HL-60/S4 treated with phorbol 12-myristate 13-acetate at 8.2 ng/mL for 4 days and 3 days (cell line): ENCODE results near the gene HPS3.
"Not testable (repeated sequence)": the region's sequence is repeated elsewhere in the genome, so short reads cannot be mapped to it uniquely, and the experiment has no call there.

ENCODE experiments used
- in situ Hi-C: fragments of 300-500 bp; cut with MboI; formaldehyde crosslinking; loops from 2 replicates; pipeline ENCODE4 v1.15.0; 2022; ENCODE audit warnings: low sequenced_read_pairs

HPS3 gene

DNA sequence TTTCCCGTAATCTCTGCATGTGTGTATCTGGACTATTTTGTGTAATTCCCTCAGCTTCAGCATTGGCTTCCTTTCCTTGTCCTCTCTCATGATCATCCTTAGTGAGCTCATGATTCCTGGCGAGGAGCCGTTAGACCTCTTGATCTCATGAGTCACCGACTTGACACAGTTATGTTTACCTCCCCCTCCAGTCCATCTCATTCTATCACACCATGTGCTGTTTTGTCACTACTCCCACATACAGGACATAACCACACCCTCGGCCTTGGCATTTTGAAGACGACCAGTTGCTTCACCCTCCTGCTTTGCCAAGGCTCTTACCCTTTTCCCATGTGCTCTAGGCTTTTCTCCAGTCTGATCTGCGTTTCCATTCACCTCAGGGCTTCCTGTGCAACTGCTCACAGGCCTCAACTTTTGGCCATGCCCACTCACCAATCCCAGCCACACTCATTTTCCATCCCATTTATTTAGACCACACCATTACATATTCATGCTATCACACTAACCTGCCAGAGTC, 50.7 kb downstream of the HPS3 start:
- in situ Hi-C loops: no loop called here

DNA sequence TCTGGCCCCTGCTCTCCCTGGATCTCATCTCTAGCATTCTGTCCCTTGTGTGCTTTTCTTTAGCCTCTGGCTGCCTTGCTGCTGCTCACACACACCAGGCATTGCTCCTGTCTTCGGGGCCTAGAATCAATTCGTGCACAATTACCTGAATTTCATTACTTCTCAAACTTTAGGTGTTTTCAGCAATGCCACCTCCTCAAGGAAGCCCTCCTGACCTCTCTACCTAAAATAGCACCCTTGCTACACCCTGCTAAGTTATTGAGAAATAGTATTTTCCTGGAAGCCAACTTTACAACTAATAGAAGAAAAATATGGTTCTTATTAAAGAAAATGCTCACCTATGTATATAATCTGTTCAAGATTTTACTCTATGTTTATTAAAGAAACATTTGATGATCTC, 51.7 kb downstream of the HPS3 start:
- in situ Hi-C loops: no loop called here

DNA sequence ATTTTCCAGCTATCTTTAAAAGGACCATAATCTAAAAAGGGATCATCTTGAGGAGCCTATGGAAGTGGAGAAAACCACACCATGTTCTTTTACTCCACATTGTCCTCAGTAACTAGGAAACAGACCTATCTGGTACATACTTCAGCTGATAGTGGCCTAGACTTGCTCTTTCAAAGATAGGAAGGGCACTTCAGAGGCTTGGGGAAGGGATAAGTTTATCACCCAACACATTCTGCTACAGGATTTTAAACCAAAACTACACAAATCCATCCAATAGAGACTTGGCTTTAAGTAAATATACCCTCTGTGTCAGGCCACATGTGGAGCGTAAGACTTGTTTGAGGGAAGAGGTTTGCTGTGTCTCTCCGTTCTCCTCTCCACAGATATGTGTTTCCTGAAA, 56.8 kb downstream of the HPS3 start:
- in situ Hi-C loops: no loop called here

DNA sequence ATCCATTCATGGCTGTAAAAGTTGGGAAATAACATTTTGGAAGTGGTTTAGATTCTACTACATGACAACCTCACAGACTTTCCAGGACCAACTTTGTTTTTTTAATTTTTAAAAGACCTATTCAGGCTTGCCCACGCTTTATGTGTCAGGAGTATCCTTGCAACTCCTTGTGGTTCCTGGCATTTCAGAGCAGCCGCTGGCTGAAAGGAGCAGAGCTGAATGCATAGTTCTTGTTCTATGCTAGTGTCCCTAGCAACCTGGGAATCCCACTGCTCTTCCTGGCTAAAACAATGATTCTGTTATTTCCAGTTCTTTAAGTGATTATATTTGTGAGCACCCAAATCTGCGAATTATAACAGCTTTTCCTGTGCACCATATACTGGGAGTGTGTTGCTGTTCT, 57.3 kb downstream of the HPS3 start:
- in situ Hi-C loops: no loop called here

DNA sequence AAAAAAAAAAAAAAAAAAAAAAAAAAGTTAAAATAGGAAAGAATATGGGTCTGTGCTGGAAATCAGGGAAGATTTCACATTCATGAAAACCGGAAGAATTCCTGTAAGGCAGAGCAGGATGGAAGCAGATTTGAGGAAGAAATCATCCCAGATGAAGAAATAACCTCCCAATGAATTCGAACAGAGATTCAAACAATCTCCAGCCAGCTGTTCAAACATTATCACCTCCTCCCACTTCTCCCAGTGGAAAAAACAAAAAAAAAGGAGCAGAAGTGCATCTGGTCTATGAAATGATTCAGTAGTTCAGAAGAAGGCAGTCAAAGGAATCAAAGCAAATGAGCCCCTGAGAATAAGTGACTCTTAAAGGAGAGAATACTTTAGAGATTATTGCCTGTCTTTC, 59.1 kb downstream of the HPS3 start:
- in situ Hi-C loops: no loop called here

DNA sequence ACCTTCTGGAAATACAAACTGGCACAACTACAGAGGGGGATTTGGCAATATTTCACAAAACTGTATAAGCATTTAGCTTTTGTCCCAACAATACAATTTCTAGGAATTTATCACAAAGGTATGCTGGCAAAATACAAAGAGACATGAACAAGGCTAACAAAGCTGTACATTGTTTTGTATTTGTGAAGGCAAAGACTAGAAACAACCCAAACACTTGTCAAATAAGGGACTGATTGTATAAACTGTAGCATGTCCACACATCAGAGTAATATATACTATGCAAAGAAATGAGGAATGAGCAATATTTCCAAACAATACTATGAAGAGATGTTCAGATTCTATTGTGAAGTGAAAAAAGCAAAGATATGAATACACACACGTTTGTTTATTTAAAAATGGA, 65.8 kb downstream of the HPS3 start:
- in situ Hi-C loops: no loop called here

DNA sequence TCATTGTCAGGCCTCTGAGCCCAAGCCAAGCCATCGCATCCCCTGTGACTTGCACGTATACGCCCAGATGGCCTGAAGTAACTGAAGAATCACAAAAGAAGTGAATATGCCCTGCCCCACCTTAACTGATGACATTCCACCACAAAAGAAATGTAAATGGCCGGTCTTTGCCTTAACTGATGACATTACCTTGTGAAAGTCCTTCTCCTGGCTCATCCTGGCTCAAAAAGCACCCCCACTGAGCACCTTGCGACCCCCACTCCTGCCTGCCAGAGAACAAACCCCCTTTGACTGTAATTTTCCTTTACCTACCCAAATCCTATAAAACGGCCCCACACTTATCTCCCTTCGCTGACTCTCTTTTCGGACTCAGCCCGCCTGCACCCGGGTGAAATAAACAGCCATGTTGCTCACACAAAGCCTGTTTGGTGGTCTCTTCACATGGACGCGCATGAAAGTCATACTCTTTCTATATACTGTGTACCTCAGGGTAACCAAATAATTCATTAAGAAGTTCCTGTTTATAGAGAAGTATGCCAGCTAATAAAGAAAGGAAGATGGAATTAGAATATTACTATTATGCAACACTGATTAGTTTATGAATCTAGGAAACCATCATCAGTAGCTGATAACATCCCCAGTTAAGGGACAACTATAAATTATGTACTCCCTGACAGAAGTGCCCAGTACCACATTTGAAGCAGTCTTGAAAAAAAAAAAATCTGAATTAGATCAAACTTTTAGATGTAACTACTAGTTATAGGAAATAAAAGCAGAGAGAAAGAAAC, 67.6 kb downstream of the HPS3 start:
- in situ Hi-C loops: not testable (repeated sequence)

DNA sequence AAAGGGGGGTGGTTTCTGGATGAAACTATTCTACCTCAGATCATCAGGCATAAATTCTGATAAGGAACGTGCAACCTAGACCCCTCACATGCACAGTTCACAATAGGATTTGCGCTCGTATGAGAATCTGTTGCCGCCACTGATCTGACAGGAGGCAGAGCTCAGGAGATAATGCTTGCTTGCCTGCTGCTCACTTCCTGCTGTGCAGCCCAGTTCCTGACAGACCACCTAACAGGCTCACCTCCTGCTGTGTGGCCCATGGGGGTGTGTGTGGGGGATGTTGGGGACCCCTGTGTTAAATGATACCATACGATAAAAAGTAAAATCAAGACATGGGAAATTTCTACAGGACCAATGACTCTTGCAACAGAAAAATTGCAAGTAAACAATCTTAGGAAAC, 68.2 kb downstream of the HPS3 start:
- in situ Hi-C loops: no loop called here

DNA sequence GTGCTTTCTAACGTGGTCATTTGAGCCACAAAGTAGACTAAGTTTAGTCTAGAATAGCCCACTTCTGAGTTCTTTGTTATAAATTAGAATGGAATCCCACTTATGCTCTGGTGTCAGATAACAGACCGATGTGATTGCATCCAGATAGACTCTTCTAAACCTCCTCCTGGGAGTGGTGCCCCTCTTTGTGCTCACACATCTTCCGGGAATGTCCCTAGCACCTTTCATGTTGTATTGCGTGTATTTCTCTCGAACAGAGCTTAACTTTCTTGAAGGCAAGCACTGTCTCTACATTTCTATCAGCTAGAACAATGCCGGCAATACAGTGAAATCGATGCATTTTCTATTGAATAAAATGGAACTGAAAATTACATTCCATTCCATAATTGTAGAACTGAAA, 69.2 kb downstream of the HPS3 start:
- in situ Hi-C loops: no loop called here

DNA sequence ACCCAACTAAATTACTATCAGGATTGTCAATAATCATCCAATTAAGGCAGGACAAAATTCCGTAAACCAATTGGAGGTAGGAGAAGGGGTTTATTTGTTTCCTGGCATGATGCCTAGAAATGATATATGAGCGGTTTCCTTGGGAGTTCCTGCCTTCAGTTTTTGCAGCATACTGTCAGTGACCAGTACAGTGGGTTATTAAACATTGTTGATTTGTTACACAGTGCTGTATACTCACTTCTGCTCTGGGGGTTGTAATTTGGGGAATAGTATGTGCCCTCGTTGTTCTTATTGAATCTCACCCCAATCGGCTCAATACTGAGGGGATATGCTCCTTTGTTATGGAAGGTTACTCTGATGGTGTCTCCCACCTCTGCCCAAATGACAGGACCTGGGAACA, 70.0 kb downstream of the HPS3 start:
- in situ Hi-C loops: no loop called here

DNA sequence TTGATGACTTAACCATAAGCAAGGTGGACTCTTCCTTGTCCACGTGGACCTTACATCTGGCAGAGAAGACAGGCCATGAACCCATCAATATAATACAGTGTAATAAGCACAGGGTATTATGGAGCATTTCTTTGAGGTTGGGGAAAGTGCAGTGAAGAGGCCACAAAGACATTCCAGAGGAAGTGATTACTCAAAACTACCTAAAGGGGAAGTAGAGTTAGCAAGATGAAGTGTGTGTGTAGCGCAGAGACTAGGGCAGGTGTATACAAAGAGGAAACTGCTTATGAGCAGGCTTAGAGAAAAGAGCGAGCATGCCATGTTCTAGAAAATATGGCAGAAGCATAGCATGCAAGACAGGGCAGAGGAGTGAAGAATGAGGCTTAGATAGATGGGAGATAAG, 74.3 kb downstream of the HPS3 start:
- in situ Hi-C loops: no loop called here

DNA sequence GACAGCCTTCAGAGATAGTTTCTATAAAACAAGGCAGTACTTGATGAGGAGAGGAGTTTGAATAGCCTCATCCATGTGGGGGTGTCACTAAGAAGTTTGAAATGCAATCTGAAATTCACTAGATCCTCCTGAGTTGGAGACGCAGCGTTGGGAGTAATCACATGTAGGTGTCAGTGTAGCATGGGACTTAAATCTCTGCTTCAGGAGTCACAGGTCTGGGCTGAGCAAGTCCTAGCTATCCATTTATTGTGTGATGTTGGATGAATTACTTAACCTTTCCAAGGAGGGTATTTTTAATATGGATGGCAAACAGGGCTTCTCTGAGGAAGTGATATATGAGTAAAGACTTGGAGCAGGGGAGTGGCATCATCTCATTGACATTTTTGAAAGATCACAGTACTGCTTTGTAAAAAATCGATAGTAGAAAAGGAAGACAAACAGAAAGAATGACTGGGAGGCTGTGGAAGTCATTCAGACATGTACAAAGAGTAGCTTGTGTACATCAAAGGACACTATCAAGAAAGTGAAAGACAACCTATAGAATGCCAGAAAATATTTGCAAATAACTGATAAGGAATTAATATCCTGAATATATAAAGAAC, 75.1 kb downstream of the HPS3 start:
- in situ Hi-C loops: no loop called here

DNA sequence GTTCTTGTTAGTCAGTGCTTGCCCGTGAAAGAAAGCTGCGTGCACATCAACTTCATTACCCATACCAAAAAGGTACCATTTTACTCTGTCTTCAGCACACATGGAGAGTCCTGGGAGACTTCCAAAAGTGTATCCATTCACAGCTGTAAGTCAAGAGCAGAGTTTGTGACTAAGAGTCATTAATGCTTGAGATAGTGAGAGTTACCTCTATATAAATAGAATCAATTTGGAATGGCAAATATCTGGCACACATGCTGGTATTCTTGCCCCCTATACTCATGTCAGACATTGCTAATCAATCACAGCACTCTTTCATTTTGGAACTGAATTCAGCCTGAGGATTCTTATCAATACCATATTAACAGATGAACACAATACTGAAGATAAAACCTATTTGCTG, 78.0 kb downstream of the HPS3 start:
- in situ Hi-C loops: no loop called here

DNA sequence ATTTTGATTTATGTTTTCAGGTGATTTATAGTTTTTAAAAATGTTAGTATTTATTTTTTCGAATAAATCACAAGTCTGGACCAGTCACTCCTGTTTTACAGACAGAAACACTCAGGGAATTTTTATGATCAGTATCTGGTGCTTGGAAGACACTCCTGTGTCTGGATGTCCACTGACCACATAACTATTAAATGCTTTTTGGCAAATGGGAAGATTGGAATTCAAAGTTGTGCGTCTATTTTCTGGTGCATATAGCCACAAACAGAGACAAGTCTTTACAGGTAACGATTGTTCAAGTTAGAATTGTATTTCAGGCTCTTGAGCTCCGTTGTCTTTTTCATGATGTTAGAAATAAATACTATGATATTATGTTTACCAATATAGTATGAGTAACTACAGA, 80.0 kb downstream of the HPS3 start:
- in situ Hi-C loops: no loop called here

DNA sequence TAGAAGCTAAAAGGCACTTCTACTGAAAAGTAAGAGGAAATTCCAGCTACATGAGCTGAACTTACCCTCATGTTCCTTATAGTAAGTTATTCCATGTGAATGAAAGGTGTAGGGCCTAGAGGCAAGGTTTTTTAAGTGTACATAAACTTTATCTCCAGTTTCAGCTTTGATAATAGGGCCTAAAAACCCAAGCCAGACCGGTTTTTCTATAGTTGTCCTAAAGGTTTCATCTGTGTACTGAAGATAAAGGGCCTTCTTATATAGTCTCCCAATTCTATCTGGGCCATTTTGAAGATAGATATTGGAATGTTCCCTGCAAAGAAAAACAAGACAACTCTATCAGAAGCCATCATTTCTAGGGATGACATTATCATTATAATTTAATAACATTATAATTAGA, 82.9 kb downstream of the HPS3 start:
- in situ Hi-C loops: no loop called here

DNA sequence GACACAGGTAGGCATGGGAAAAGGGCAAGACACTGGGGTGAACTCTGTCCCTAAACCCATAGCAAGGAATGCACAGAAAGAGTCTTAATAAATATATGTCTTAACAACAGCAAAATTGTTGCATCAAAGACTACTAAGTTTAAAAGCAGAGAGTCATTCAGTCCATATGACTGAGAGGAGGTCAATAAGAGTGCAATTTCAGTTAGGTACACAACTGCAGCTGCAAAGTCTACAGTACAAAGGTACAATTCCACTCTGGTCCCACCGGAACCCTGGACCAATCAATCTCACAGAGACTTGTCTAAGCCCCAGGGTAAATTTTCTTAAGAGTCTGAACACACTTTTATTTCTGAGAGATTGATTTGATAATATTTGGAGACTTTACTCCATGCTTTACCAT, 85.3 kb downstream of the HPS3 start:
- in situ Hi-C loops: no loop called here

DNA sequence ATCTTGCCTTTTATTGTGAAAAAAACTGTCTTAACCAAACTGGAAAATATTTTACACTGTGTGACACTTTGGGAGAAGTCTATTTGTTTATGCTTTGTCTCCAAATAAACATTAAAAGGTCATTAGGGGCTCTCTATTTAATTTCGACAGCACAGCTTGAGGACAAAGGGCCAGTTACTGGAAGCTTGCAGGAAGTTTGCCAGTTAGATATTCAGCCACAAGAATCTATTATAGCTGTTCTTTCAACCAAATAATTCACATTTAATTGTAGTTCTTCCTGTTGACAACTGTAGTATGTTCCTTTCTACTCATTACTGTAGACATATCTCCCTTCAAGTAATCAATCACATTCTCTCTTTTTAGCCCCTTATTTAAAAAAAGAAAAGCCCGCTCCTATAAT, 86.1 kb downstream of the HPS3 start:
- in situ Hi-C loops: no loop called here

DNA sequence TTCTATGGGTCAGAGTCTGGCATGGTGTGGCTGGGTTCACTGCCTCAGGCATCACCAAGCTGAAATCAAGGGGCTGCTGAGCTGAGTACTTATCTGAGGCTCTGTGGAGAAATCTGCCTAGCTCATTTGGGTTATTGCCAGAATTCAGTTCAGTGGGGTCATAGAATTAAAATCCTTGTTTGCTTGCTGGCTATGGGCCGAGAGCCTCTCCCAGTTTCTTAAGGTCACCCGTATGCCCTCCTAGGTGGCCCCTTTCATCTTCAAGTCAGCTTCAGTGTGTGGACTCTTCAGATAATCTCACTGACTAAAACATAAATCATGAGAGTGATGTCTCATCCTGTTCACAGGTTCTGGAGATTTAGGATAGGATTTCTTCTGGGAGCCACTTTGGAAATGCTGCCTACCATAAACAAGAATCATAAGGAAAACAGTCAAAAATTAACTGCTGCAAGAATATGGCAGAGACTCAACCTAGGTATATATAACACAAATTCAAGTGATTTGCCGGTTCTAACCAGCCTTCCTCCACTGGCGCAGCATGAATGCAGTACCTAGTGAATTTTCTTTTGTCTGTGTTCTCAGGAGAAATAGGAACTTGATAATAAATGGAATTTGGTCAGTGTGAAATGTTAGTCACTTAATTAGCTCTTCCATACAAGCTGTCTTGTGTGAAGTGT, 86.9 kb downstream of the HPS3 start:
- in situ Hi-C loops: no loop called here

DNA sequence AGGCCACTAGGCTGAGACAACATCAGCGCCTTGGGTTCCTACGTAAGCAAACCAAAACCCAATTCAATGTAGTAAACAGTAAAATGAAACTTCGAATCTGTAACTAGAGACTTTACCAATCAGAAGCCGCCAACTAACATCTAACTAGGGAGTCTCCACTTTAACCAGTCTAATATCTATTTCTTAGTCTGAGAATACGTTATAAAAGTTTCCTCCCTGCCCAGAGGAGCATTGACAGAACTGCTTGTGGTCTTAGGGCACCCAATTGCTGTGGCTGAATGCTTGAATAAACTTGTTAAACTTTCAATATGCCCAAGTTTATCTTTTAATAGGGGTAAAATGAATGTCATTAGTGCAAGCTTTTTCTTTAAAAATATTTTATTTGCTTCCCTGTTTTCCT, 87.9 kb downstream of the HPS3 start:
- in situ Hi-C loops: no loop called here

DNA sequence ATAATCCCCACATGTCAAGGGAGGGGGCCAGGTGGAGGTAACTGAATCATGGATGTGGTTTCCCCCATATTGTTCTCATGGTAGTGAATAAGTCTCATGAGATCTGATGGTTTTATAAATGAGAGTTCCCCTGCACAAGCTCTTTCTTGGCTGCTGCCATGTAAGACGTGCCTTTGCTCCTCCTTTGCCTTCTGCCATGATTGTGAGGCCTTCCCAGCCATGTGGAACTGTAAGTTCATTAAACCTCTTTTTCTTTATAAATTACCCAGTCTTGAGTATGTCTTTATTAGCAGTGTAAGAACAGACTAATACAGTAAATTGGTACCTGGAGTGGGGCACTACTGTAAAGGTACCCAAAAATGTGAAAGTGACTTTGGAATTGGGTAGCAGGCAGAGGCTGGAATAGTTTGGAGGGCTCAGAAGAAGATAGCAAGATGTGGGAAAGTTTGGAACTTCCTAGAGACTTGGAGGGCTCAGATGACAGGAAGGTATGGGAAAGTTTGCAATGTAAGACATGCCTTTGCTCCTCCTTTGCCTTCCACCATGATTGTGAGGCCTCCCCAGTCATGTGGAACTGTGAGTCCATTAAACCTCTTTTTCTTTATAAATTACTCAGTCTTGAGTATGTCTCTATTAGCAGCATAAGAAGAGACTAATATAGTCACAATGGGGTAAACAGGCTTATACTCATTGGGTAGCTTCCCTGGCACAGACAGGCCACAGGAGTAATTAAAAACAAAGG, 90.1 kb downstream of the HPS3 start:
- in situ Hi-C loops: not testable (repeated sequence)

DNA sequence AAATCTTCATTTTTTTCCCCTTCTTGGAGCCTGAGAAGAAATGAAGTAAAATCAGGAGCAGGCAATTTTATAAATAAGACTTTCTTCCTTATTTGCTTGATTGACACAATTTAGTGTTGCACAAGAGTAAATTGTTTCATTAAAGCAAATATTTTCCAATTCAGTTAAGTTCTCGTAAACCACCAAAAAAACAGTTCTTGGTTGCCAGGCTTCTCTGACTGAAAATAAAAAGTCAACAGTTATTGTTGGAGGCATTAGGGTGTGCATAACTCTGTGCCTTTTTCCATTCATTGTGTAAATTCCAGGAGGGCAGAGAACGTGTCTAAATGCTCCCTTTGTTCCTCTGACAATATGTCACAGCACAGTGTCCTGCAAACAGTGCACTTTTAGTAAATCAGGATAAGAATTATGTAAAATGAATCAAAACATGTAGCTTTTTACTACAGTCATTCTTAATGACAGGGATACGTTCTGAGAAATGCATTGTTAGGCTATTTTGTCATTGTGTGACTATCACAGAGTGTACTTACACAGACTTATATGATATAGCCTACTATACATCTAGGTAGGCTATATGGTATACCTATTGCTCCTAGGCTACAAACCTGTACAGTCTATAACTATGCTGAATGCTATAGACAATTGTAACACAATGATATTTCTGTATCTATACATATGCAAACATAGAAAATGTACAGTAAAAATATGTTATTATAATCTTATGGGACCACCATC, 92.5 kb downstream of the HPS3 start, which contains the start of gene CP:
CP (minus strand) TSS at position 47 of the 735 bp plus-strand sequence; CDS start at position 10, 37 bp downstream.
- in situ Hi-C loops: no loop called here
